Measurements from ENCODE around the gene SLC24A3. TPM values are rescaled to one million over a fixed set of nuclear protein-coding genes. Genes with fewer than 3 reads are reported as not detected.
"Not testable (repeated sequence)": the region's sequence is repeated elsewhere in the genome, so short reads cannot be mapped to it uniquely, and the experiment has no call there.

SLC24A3 gene
- total RNA-seq, 1 donor from 2014 or later = 14.0 TPM

DNA sequence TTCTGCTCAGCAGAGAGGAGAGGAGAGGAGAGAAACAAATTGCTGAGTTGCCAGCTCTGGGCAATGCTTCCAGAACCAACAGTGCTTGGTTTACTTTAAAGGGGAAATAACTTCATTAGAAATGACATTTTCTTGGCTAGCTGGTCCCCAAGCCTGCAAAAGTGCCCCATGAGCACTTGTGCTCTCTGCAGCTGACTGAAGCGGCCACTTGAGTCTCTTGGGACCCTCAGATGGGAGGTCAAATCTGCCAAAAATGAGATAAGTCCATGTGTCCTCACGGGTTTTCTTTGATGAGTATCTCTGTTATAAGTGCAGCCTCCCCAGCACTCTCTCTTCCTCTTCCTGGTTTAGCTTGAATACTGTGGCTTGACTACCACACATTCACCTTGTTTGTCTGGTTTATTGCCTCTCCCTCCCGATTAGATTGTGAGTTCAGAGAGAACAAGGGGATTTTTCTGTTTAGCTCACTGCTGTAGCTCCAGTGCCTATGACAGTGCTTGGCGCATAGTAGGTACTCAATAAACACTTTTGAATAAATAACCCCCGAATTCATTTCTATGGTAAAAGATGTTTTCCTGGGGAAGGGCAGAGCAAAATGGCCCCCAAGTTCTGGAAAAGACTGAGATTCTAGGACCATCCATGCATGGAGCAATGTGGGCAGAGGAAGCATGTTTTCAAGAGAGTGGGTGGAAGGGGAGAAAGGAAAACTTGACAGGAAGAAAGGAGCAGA is 538.6 kb downstream of the SLC24A3 start:
- Mint-ChIP-seq H3K4me1 (ENCODE audit: unreplicated experiment) (peaks cover 29% of the 10 kb centered on the region), H3K27ac (peak overlapping the region; percentile 94), H3K27me3 (no peaks in the 10 kb centered on the region), H3K4me3 (peak overlapping the region; percentile 77), H3K9me3 (peaks cover 18% of the 10 kb centered on the region), H3K36me3 (peaks cover 9% of the 10 kb centered on the region)
- TF ChIP-seq CTCF (conservative IDR thresholded peaks at IDR 0.05) = no peak
- peak; percentile 8 for DNase-seq (ENCODE audit: extremely low spot score, unreplicated experiment)

GRCh38 chr20:19754201-19754600 is 541.8 kb downstream of the SLC24A3 start:
- not testable (repeated sequence) for H3K9me3 Mint-ChIP-seq; H3K27me3 Mint-ChIP-seq; DNase-seq (ENCODE audit: extremely low spot score, unreplicated experiment); H3K36me3 Mint-ChIP-seq
- peak overlapping the region; percentile 94 for H3K27ac Mint-ChIP-seq
- peaks cover 40% of the 10 kb centered on the region for H3K4me1 Mint-ChIP-seq (ENCODE audit: unreplicated experiment)
- peak overlapping the region; percentile 80 for H3K4me3 Mint-ChIP-seq

GRCh38 chr20:19756761-19757486 is 544.5 kb downstream of the SLC24A3 start:
- no peak for TF ChIP-seq CTCF (conservative IDR thresholded peaks at IDR 0.05)
- peak overlapping the region; percentile 96 for H3K4me3 Mint-ChIP-seq
- peaks cover 16% of the 10 kb centered on the region for H3K36me3 Mint-ChIP-seq
- DNase-seq (ENCODE audit: extremely low spot score, unreplicated experiment) = no peak
- H3K27ac Mint-ChIP-seq = peak overlapping the region; percentile 94
- peaks cover 47% of the 10 kb centered on the region for H3K4me1 Mint-ChIP-seq (ENCODE audit: unreplicated experiment)
- H3K27me3 Mint-ChIP-seq = no peaks in the 10 kb centered on the region
- peaks cover 8% of the 10 kb centered on the region for H3K9me3 Mint-ChIP-seq

DNA sequence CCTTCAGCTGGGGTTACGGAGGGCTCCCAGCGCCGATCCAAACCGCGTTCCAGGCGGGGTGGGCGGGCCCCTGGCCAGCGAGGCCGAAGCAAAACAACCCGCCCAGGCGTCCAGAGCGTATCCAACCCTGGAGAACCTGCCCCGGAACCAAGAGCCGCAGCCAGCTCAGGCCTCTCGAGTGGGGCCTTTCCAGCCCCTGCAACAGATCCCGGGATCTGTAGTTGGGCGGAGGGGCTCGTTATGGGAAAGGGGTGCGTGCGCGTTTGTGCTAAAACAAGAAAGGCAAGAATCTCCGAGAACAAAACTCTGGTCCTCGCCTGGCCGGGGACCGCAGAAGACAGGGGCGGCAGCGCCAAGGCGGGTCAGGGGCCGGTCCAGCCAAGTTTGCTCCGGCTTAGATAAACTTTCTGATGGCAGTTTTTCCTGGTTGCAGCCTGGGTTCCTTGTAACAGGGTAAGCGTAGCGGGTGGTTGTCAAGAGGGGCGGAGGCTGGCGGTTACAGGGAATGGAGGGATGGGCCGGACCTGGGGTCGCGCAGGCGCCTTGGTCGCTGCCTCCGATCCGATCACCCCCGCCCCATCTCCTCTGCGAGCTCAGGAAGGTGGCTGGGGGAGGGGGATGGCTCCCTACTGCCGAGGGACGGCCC is 545.2 kb downstream of the SLC24A3 start:
- peak; percentile 95 for DNase-seq (ENCODE audit: extremely low spot score, unreplicated experiment)
- Mint-ChIP-seq H3K4me1 (ENCODE audit: unreplicated experiment) (peaks cover 52% of the 10 kb centered on the region), H3K9me3 (peaks cover 14% of the 10 kb centered on the region), H3K36me3 (peaks cover 22% of the 10 kb centered on the region), H3K4me3 (peak overlapping the region; percentile 96), H3K27ac (peak overlapping the region; percentile 94), H3K27me3 (no peaks in the 10 kb centered on the region)
- no peak for TF ChIP-seq CTCF (conservative IDR thresholded peaks at IDR 0.05)

DNA sequence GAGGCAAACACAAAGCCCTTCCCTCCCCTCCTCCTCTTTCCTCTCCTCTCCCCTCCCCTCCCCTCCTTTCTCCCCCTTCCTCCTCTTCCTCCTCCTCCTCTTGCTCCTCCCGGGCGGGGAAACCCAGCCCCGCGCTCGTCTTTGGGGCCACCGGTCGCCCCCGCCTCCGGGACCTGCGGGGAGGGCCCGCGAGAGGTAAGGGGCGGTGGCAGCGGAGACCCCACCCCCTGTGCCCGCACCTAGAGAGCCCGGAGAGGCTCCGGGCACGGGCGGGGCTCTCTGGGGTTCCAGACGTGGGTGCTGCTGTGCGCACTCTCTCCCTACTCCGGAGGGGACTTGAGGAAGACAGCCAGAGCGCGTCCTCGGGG is 545.7 kb downstream of the SLC24A3 start, which contains the start of gene RIN2:
RIN2 (plus strand) TSS at position 126 of the 368 bp plus-strand sequence. CDS start 131,344 bp downstream, outside the sequence.
- Mint-ChIP-seq H3K27ac (peak within 1 kb of the TSS; percentile 94), H3K4me3 (peak within 1 kb of the TSS; percentile 96), H3K4me1 (ENCODE audit: unreplicated experiment) (peaks cover 48% of the 10 kb centered on the region), H3K9me3 (peaks cover 14% of the 10 kb centered on the region), H3K27me3 (no peaks in the 10 kb centered on the region), H3K36me3 (peaks cover 20% of the 10 kb centered on the region)
- TF ChIP-seq CTCF (conservative IDR thresholded peaks at IDR 0.05) = no peak
- no peak for DNase-seq (ENCODE audit: extremely low spot score, unreplicated experiment)

All from type B pancreatic cell (in vitro differentiated cells).